Measurements from ENCODE around the gene HEG1.

The HEG1 gene

GRCh38 chr3:125042725-125043406 lies 12.9 kb downstream of the HEG1 start:
- no peak for DNase-seq

- DNase-seq: no peak
Observed at GRCh38 chr3:125039131-125040100, 16.4 kb downstream of the HEG1 start.

- DNase-seq: no peak
Observed at GRCh38 chr3:125037498-125038150, 18.2 kb downstream of the HEG1 start.

GRCh38 chr3:125035217-125035616 lies 20.6 kb downstream of the HEG1 start:
- no peak for DNase-seq

GRCh38 chr3:125033616-125034015 lies 22.2 kb downstream of the HEG1 start:
- no peak for DNase-seq

GRCh38 chr3:125033135-125033534 lies 22.7 kb downstream of the HEG1 start:
- no peak for DNase-seq

- no peak for DNase-seq
Observed at GRCh38 chr3:125032683-125033082, 23.1 kb downstream of the HEG1 start.

- no peak for DNase-seq
Observed at GRCh38 chr3:125032100-125032643, 23.6 kb downstream of the HEG1 start.

GRCh38 chr3:125031544-125031943 lies 24.3 kb downstream of the HEG1 start:
- no peak for DNase-seq

- DNase-seq: no peak
Observed at GRCh38 chr3:125028657-125029056, 27.1 kb downstream of the HEG1 start.

GRCh38 chr3:125025642-125026041 lies 30.2 kb downstream of the HEG1 start:
- no peak for DNase-seq

GRCh38 chr3:125024817-125025216 lies 31.0 kb downstream of the HEG1 start:
- DNase-seq: no peak

GRCh38 chr3:125023833-125024555 lies 31.8 kb downstream of the HEG1 start:
- no peak for DNase-seq

GRCh38 chr3:125022206-125022605 lies 33.6 kb downstream of the HEG1 start:
- DNase-seq: no peak

- no peak for DNase-seq
Observed at GRCh38 chr3:125019271-125019670, 36.5 kb downstream of the HEG1 start.

GRCh38 chr3:125017406-125017805 lies 38.4 kb downstream of the HEG1 start:
- no peak for DNase-seq

- no peak for DNase-seq
Observed at GRCh38 chr3:125014570-125015179, 41.1 kb downstream of the HEG1 start.

GRCh38 chr3:125013095-125013494 lies 42.7 kb downstream of the HEG1 start:
- DNase-seq: no peak

- DNase-seq: no peak
Observed at GRCh38 chr3:125011941-125012340, 43.9 kb downstream of the HEG1 start.

- DNase-seq: no peak
Observed at GRCh38 chr3:125010393-125010792, 45.4 kb downstream of the HEG1 start.

- DNase-seq: no peak
Observed at GRCh38 chr3:125008766-125009165, 47.0 kb downstream of the HEG1 start.

- no peak for DNase-seq
Observed at GRCh38 chr3:125006291-125006731, 49.5 kb downstream of the HEG1 start.
